Activated T-cell treated with anti-CD3 and anti-CD28 coated beads for 48 hours (primary cell): ENCODE data around the gene CCDC141.
"Not testable (repeated sequence)": the region's sequence is repeated elsewhere in the genome, so short reads cannot be mapped to it uniquely, and the experiment has no call there.

ENCODE experiments used
- DNase-seq: peaks from one replicate; pipeline ENCODE4 v3.0.0-alpha.2; 2020; ENCODE audit warnings: low read depth

CCDC141 gene, protein sequence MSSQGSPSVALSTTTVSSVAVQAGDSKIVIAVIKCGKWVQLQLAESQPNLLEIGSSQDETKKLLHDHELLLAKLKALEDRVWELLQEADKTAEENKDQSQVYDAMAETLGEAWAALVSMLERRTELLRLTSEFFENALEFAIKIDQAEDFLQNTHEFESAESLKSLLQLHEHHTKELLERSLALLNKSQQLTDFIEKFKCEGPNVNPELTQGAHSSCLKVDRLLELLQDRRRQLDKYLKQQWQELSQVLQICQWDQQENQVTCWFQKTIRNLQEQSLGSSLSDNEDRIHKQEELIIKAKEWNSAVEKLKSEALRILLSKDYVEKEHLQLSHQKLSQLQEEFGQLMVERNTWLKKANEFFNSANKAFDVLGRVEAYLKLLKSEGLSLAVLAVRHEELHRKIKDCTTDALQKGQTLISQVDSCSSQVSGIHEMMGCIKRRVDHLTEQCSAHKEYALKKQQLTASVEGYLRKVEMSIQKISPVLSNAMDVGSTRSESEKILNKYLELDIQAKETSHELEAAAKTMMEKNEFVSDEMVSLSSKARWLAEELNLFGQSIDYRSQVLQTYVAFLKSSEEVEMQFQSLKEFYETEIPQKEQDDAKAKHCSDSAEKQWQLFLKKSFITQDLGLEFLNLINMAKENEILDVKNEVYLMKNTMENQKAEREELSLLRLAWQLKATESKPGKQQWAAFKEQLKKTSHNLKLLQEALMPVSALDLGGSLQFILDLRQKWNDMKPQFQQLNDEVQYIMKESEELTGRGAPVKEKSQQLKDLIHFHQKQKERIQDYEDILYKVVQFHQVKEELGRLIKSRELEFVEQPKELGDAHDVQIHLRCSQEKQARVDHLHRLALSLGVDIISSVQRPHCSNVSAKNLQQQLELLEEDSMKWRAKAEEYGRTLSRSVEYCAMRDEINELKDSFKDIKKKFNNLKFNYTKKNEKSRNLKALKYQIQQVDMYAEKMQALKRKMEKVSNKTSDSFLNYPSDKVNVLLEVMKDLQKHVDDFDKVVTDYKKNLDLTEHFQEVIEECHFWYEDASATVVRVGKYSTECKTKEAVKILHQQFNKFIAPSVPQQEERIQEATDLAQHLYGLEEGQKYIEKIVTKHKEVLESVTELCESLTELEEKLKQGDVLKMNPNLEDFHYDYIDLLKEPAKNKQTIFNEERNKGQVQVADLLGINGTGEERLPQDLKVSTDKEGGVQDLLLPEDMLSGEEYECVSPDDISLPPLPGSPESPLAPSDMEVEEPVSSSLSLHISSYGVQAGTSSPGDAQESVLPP (N-terminal part only)

DNA sequence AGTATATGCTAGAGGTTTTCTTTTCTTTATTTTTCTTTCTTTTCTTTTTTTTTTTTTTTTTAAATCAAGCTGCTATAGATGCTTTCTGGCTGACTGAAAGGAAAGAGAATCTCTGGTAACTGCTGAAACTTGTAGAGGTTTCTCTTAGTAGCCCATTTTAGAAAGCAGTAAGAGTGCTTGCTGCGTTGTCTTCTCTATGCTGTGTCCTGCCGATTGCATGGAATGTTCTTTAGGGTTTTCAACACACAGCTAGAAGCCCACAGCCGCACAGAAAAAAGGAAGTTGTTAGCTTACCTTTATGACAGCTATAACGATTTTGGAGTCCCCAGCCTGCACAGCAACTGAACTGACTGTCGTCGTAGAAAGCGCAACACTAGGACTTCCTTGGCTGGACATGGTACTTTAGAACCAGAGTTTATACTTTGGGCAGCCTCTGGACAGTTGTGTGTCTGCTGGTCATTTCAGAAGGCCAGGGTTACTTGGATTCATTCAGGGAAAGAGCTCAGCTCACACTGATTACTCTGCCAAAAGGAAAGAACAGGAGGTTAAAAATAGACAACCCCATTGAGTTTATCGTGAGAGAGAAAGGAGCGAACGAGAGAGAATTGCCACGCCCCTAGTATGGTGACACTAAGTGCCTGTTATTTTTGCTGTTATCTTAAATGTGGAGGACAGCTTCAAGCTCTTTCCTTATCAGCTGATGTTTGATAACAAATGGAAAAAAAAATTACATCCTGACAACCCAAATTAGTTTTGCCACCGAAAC, at the start of gene CCDC141:
CCDC141 (minus strand) TSS at position 592 of the 766 bp plus-strand sequence; CDS start at position 396, 196 bp downstream.
- DNase-seq = no peak

DNA sequence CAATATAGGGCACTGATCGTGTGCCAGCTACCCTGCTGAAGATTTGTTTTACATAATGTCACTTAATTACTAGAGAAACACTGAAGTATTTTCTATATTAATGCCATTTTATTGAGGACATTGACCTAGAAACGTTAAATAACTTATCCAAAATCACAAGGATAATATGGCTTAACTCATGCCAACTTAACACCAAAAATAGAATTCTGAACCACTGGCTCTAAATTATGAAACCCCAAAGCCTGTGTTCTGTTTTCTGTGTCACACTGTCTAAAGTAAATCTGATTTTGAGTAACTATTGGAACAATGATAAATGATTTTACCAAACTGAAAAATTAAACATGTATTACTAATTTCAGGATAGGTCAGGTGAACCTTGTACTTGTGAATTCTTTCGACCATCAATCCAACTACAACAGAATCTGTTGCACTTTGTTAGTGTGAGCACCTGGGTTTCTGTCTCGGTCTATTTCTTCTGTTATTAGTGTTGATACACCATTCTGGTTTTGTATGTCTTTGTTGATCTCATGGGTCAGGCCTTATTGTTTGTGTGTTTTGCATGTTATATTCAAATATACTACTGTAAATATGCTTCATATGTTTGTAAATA, 48.2 kb upstream of the CCDC141 start:
- no peak for DNase-seq

DNA sequence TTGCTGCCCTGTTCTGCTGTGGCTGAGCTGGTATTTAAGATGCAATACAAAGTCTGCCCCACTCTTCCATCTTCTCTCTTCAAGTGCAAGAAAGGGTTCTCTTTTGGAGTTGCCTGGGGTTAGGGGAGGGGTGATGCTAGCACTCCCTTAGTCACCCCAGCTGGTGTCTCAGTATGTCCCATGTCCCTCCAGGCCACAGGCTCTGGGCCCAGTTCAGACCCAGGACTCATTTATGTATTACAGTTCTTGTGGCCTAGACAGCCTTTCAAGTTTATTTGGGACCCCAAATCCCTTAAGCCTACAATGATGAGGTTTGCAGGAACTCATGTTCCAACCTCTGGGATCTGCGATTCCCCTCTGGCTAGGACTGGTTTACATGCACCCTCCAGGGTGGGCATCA, 47.2 kb upstream of the CCDC141 start:
- DNase-seq = no peak

DNA sequence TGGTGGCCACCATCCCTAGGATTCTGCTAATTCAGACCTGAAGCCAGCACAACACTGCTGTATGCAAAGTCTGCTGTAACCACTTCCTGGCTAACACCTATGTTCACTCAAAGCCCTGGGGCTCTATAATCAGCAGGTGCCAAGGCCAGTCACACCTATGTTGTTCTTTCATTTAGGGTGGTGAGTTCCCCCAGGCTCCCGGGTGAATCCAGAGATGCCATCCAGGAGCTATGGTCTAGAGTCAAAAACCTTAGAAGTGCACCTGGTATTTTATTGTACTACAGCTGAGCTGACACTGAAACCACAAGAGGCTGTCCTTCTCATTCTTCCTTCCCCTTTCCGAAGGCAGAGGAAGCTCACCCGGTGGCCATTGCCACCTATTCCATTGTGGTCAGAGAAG, 46.2 kb upstream of the CCDC141 start:
- DNase-seq = no peak

DNA sequence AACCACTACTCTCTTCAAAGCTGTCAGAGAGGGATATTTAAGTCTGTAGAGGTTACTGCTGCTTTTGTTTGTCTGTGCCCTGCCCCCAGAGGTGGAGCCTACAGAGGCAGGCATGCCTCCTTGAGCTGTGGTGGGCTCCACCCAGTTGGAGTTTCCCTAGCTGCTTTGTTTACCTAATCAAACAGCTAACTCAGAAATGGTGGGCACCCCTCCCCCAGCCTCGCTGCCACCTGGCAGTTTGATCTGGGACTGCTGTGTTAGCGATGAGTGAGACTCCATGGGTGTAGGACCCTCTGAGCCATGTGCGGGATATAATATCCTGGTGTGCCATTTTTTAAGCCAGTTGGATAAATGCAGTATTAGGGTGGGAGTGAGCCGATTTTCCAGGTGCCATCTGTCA, 43.0 kb upstream of the CCDC141 start:
- not testable (repeated sequence) for DNase-seq

DNA sequence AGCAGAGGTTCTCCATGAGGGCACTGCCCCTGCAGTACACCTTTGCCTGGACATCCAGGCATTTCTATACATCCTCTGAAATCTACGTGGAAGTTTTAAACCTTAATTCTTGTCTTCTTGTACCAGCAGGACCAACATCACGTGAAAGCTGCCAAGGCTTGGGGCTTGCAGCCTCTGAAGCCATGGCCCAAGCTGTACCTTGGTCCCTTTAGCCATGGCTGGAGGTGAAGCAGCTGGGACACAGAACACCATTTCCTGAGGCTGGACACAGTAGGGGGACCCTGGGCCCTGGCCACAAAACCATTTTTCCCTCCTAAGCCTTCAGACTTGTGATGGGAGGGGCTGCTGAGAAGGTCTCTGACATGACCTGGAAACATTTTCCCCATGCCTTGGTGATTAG, 32.8 kb upstream of the CCDC141 start:
- no peak for DNase-seq

DNA sequence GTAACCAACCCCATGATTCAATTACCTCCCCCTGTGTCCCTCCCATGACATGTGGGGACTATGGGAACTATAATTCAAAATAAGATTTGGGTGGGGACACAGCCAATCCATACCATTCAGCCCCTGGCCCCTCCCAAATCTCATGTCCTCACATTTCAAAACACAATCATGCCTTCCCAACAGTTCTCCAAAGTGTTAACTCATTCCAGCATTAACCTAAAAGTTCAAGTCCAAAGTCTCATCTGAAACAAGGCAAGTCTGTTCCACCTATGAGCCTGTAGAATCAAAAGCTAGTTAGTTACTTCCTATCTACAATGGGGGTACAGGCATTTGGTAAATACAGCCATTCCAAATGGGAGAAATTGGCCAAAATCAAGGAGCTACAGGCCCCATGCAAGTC, 32.0 kb upstream of the CCDC141 start:
- no peak for DNase-seq

DNA sequence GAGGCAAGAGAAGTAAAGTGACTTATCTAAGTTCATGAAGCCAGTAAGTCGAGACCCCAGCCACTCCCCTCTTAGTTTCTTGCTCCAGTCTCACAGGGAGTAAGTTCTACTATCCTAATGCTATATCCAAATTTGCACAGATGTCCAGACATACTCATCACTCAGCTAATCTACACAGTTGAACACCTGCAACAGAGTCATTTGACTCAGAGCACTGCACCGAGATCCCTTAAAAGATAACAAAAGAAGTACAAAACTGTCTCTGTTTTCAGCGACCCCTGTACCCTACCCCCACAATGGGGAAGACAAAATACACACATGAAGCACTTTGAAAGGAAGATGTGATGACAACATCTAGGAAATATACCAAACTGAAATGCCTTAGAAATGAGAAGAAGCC, 22.6 kb upstream of the CCDC141 start:
- DNase-seq = no peak

DNA sequence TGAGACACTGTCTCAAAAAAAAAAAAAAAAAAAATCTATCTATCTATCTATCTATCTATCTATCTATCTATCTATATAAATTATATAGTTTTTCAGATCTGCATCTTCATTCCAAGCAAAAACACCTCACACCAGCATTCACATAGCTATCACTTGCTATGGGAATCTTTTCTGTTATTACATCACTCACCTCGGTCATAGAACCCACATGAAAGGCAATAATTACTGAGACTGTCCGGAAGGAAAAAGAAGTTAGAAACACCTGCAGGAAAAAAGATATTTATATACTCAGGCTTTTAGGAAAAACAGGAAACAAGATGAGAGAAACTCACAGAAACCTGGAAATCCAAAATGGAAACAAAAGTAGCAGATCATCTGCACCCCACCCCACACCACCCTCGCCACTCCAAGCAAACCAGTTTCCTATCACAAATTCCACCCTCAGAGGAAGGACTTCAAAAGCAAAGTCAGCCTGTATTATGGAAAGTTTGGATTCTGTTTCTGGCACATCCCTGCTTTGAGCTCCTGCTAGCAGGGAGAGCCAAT, 21.9 kb upstream of the CCDC141 start:
- no peak for DNase-seq

DNA sequence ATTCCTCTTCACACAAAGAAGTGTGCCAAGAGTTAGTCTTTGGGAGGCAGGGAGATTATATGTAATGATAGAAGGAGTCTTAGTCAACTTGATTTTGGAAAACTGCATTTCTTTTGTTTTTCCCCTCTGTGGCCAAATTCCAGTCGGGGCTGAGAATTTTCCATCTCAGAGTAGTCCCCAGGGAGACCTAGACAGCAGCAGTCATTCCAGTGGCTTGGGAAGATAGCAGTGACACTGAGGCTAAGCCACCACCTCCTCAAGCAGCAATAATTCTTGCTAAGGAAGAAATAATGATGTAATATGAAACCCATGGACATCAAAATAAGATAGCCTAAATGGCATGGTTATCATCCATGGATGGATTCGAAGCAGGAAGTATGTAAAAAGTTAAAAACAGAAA, 21.0 kb upstream of the CCDC141 start:
- no peak for DNase-seq

DNA sequence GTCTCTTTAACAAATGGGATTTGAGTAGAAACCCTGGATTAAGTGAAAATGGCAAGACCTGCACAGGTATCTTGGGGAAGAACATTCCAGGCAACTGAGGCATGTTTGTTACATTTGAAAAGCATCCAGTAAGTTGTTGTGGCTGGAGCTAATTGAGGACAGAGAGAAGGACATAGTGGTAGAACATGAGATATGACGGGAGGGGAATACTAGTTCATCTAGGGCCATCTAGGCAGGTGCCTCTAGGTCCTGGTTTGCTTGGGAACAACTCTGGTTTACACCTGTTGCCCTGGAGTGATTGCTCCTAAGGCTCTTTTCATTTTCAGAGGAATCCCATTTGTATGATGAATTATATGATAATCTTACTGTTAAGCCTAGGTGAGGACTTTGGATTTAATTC, 19.7 kb upstream of the CCDC141 start:
- no peak for DNase-seq

DNA sequence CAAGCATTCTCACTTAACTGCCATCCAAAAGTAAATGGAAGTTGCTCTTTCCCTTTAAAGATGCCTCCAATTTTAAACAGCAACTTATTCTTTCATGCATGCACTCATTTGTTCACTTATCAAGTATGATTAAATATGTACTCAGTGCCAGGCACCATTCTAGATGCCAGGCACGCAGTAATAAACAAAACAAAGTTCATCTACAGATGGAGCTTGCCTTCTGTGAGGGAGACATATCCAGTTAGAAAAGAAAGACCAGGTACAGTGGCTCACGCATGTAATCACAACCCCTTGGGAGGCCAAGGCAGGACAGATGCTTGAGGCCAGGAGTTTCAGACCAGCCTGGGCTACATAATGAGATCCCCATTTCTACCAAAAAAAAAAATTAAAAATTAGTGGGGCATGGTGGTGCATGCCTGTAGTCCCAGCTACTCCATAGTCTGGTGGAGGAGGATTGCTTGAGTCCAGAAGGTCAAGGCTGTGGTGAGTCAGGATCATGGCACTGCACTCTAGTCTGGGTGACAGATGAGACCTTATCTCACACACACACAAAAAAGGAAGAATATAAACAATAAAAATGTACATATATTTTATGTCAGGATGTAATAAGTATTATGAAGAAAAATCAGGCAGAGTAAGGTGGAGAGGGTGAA, 19.2 kb upstream of the CCDC141 start:
- no peak for DNase-seq

DNA sequence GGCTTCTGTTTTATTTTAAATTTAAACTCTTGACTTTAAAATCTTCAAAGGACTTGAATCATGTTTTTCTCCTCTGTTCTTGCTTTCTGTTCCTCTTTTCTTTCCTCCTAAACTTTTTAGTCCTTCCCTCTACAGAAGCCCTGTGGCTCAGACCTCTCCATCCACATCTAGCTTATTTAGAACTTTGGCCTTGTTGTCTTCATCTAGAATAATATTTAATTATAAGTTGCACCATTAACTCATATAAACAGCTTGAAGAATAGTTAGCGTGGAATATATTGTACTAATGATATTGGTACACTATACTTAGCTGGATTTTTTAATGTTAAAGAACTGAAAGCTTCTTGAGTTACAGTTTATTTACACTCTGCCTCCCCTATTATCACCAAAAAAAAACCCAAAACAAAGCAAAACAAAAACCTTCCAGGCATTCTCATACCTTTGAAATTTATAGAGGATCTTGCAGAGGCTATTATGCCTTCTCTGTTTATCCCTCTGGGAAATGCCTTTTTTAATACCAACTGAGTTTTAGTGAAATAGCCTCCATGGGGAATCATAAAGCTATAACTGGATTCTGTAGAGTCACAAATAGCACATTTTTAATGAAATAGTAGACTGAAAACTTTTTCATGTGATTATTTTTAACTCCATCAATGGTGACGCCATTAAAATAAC, 9.2 kb upstream of the CCDC141 start:
- no peak for DNase-seq

DNA sequence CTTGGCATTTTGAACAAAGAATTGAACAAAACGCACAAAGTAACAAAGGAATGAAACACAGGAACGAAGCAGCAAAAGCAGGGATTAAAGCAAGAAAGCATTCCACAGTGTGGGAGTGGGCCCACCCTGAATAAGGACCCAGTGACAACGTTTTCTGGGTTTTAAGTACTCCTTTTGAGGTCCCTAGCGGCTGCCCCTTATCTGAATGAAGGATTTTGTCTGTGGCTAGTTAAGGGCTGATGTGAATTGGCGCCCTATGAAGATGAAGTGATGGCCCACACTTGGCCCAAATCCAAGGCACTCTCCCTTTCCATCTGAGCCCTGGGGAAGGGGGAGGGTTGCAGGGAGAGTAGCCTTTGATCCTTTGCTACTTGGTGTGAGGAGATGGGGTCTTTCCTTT, 7.8 kb upstream of the CCDC141 start:
- no peak for DNase-seq

DNA sequence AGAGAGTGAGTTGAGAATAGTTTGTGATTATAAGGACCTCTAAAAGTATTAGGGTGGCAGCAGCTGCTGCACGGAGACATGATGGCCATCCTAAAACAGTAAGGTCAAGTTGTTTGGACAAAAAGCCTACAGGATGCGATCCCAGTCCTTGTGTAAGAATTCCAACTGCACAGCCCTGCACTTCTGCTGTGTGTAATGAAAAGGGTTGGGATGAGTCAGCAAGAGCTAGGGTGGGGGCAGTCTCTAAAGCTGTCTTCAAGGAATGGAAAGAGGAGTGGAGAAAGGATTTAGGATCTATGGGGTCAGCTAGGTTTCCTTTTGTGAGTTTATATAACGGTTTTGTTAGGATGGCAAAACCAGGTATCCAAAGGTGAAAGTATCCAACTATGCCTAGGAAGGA, 3.6 kb upstream of the CCDC141 start:
- not testable (repeated sequence) for DNase-seq

DNA sequence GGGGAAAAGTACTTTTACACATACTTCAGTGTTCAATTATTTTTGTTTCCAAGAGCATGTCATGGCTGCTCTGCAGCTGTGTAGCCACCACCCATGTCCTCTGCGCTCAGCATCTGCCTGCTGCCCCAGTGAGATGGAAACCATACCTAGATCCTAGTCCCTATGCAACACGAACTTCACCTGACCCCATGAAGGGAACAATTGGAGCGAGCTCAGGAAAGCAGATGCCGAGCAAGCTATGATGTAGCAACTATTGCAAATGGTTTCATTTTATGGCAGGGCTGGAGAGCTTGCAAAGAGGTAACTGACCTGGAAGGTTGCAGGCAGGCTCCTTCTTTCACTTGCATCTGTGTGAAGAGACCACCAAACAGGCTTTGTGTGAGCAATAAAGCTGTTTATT, 1.3 kb upstream of the CCDC141 start:
- no peak for DNase-seq

DNA sequence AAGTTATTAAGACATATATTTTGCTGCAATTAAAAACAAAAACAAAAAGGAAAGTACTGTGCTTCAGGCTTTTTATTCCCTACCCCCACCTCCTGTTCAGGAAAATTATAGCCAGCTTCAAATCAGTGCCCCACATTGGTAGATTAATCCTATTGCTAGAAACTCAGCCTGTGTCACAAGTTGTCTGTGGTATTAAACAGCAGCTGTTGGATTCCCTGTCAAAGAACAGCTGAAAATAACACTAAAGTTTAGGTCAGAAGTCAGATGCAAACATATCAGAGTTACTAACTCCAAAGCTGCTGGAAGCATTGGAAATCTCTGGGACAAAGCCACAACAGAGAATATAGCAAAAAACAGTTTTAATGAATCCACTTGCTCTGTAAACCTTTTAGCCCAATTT, 818 bp upstream of the CCDC141 start:
- no peak for DNase-seq

DNA sequence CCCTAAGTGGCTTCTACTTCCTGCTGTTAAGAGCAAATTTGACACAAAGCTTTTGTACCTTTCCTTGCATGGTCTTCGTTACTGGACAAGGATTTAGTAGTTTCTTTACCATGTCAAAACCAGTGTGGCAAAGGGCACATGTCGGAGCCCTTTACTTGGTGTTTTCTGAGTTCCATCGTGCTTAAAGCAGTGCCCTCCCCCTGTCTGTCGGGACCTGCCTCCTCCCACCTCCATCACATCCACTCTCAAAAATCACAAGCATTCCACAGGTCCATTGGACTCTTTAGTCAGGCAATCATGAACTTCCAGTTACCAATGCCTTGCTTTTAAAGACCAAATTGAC, 763 bp downstream of the CCDC141 start:
- no peak for DNase-seq

DNA sequence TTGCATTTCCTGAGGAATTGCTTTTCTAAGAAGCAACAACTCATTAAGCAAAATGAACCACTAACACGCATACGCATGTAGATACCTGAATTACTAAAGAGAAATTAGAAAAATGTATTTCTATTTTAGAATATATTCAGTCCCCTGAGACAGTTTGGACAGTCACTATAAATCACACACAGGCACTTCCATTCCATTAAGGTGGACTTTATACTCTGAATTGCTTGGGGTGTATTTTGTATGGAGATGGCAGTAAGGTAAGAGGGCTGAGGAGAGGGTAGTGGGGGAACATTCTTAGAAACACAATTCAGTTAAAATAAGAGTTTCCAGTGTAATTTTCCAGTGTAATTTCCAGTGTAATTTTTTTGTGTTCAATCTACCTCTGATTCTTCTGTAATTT, 1.8 kb downstream of the CCDC141 start:
- DNase-seq = no peak

DNA sequence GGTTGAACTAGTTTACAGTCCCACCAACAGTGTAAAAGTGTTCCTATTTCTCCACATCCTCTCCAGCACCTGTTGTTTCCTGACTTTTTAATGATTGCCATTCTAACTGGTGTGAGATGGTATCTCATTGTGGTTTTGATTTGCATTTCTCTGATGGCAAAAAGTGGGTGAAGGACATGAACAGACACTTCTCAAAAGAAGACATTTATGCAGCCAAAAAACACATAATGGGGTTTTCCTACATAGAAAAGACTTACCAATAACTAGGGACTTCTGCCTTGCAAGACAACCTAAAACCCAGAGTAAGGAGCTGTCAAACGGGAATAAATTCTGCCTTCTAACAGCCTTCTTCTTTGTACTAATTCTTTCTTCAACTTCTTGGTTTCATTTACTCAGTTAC, 4.3 kb downstream of the CCDC141 start:
- DNase-seq = not testable (repeated sequence)
